Right atrium auricular region (tissue), 2 donors: ENCODE data around the gene PALM. TPM values are rescaled to one million over a fixed set of nuclear protein-coding genes. Genes with fewer than 3 reads are reported as not detected.
"Not testable (repeated sequence)": the region's sequence is repeated elsewhere in the genome, so short reads cannot be mapped to it uniquely, and the experiment has no call there.

Experiments
- DNase-seq: peaks from one replicate; pipeline ENCODE4 v3.0.0-alpha.2; 2019; ENCODE audit warnings: low spot score
- H3K27ac ChIP-seq, 2 donors: fragments of 200-600 bp; sonication (generic); 1 replicate in 1 of 2; 2 replicates in 1 of 2; pipeline ENCODE4 v1.5.1; 2016 to 2019
- H3K27me3 ChIP-seq, 2 donors: fragments of 200-600 bp; sonication (generic); one replicate each; pipeline versions ENCODE4 v1.5.1 to v1.6.0; 2017 to 2019
- H3K36me3 ChIP-seq: fragments of 200-600 bp; sonication (generic); one replicate; pipeline ENCODE4 v1.5.1; 2016
- H3K4me1 ChIP-seq, 2 donors: fragments of 200-600 bp; sonication (generic); one replicate each; pipeline versions ENCODE4 v1.5.1 to v1.6.0; 2017 to 2019
- H3K4me3 ChIP-seq, 2 donors: fragments of 200-600 bp; sonication (generic); 1 replicate in 1 of 2; 2 replicates in 1 of 2; pipeline ENCODE4 v1.5.1; 2017 to 2019; ENCODE audit warnings: mild to moderate bottlenecking in 1 of 2, moderate library complexity in 1 of 2
- H3K9me3 ChIP-seq, 2 donors: fragments of 200-600 bp; sonication (generic); one replicate each; pipeline ENCODE4 v1.5.1; 2019
- CTCF ChIP-seq, 2 donors: fragments of 200-600 bp; sonication (generic); IDR thresholded peaks; one replicate each; pipeline ENCODE4 v1.5.1; 2019; ENCODE audit warnings: antibody characterized with exemption in 2 of 2
- total RNA-seq, 2 donors: library from RNA; depleted of rRNA; stranded (reverse); fragments of >200 nt; gene quantifications; one replicate each; pipeline ENCODE4 v1.1.0, GENCODE V29; 2016

PALM gene
- total RNA-seq, 2 donors from 2014 or later: 28.7 to 64.9 TPM

GRCh38 chr19:739998-740715 is 31.4 kb downstream of the PALM start:
- DNase-seq: no peak
- H3K4me3 ChIP-seq: no peak overlapping the region
- TF ChIP-seq CTCF (IDR thresholded peaks at IDR 0.05): no peak
- no peaks in the 10 kb centered on the region for H3K27me3 ChIP-seq
- peaks cover 15% of the 10 kb centered on the region for H3K36me3 ChIP-seq
- H3K9me3 ChIP-seq: peaks cover 0 to 14% of the 10 kb centered on the region in 2 donors
- no peak overlapping the region for H3K27ac ChIP-seq
- no peaks in the 10 kb centered on the region for H3K4me1 ChIP-seq

GRCh38 chr19:740816-741505 is 32.2 kb downstream of the PALM start:
- Histone ChIP-seq H3K36me3 (peaks cover 13% of the 10 kb centered on the region), H3K9me3 (peaks cover 0 to 14% of the 10 kb centered on the region in 2 donors)
- H3K4me1 ChIP-seq, H3K4me3 ChIP-seq, DNase-seq, H3K27me3 ChIP-seq, H3K27ac ChIP-seq: not testable (repeated sequence)

GRCh38 chr19:741506-742131 is 32.9 kb downstream of the PALM start:
- peaks cover 0 to 14% of the 10 kb centered on the region in 2 donors for H3K9me3 ChIP-seq
- H3K36me3 ChIP-seq: peaks cover 14% of the 10 kb centered on the region
- DNase-seq: no peak
- H3K4me1 ChIP-seq: no peaks in the 10 kb centered on the region
- H3K4me3 ChIP-seq: no peak overlapping the region
- no peak for TF ChIP-seq CTCF (IDR thresholded peaks at IDR 0.05)
- H3K27ac ChIP-seq: no peak overlapping the region
- H3K27me3 ChIP-seq: no peaks in the 10 kb centered on the region

GRCh38 chr19:742540-743075 is 33.9 kb downstream of the PALM start:
- no peak for DNase-seq
- H3K4me3 ChIP-seq: no peak overlapping the region
- no peak for TF ChIP-seq CTCF (IDR thresholded peaks at IDR 0.05)
- H3K9me3 ChIP-seq: peaks cover 5 to 19% of the 10 kb centered on the region in 2 donors
- H3K27me3 ChIP-seq: no peaks in the 10 kb centered on the region
- H3K27ac ChIP-seq: no peak overlapping the region
- no peaks in the 10 kb centered on the region for H3K4me1 ChIP-seq
- H3K36me3 ChIP-seq: peaks cover 19% of the 10 kb centered on the region

GRCh38 chr19:743168-743687 is 34.5 kb downstream of the PALM start:
- TF ChIP-seq CTCF (IDR thresholded peaks at IDR 0.05): no peak
- Histone ChIP-seq H3K4me3 (no peak overlapping the region), H3K4me1 (no peaks in the 10 kb centered on the region), H3K27me3 (no peaks in the 10 kb centered on the region), H3K36me3 (peaks cover 19% of the 10 kb centered on the region), H3K9me3 (peaks cover 8 to 25% of the 10 kb centered on the region in 2 donors), H3K27ac (no peak overlapping the region)
- DNase-seq: no peak

GRCh38 chr19:745138-745537 is 36.4 kb downstream of the PALM start:
- not testable (repeated sequence) for H3K27me3 ChIP-seq, H3K4me3 ChIP-seq, DNase-seq, H3K4me1 ChIP-seq, H3K27ac ChIP-seq
- H3K36me3 ChIP-seq: peaks cover 15% of the 10 kb centered on the region
- peaks cover 8 to 26% of the 10 kb centered on the region in 2 donors for H3K9me3 ChIP-seq
